ENCODE measurements around the gene LRP6. TPM values are rescaled to one million over a fixed set of nuclear protein-coding genes. Genes with fewer than 3 reads are reported as not detected.

LRP6 gene
- total RNA-seq, 1 donor from 2014 or later: 56.2 TPM

GRCh38 chr12:12091071-12091470 lies 175.8 kb downstream of the LRP6 start:
- TF ChIP-seq CTCF (conservative IDR thresholded peaks at IDR 0.05): no peak
- no peaks in the 10 kb centered on the region for H3K9me3 Mint-ChIP-seq
- DNase-seq (ENCODE audit: low read depth, low spot score): no peak
- peaks cover 16% of the 10 kb centered on the region for H3K36me3 Mint-ChIP-seq (ENCODE audit: low read depth)
- no peak overlapping the region for H3K27ac Mint-ChIP-seq (ENCODE audit: unreplicated experiment)
- peaks cover 34% of the 10 kb centered on the region for H3K4me1 Mint-ChIP-seq
- H3K27me3 Mint-ChIP-seq (ENCODE audit: low read depth): no peaks in the 10 kb centered on the region
- H3K4me3 Mint-ChIP-seq: no peak overlapping the region

- Mint-ChIP-seq H3K4me3 (no peak overlapping the region), H3K4me1 (peaks cover 48% of the 10 kb centered on the region), H3K27me3 (ENCODE audit: low read depth) (no peaks in the 10 kb centered on the region), H3K36me3 (ENCODE audit: low read depth) (no peaks in the 10 kb centered on the region), H3K9me3 (no peaks in the 10 kb centered on the region), H3K27ac (ENCODE audit: unreplicated experiment) (no peak overlapping the region)
- DNase-seq (ENCODE audit: low read depth, low spot score): no peak
- no peak for TF ChIP-seq CTCF (conservative IDR thresholded peaks at IDR 0.05)
Measured at GRCh38 chr12:12088761-12089160, 178.1 kb downstream of the LRP6 start.

- DNase-seq (ENCODE audit: low read depth, low spot score): no peak
- TF ChIP-seq CTCF (conservative IDR thresholded peaks at IDR 0.05): no peak
- Mint-ChIP-seq H3K9me3 (no peaks in the 10 kb centered on the region), H3K4me1 (peaks cover 48% of the 10 kb centered on the region), H3K36me3 (ENCODE audit: low read depth) (no peaks in the 10 kb centered on the region), H3K27ac (ENCODE audit: unreplicated experiment) (peak overlapping the region; percentile 74), H3K4me3 (no peak overlapping the region), H3K27me3 (ENCODE audit: low read depth) (no peaks in the 10 kb centered on the region)
Measured at GRCh38 chr12:12088147-12088546, 178.7 kb downstream of the LRP6 start.

- Mint-ChIP-seq H3K9me3 (no peaks in the 10 kb centered on the region), H3K27ac (ENCODE audit: unreplicated experiment) (peak overlapping the region; percentile 84), H3K4me1 (peaks cover 48% of the 10 kb centered on the region), H3K36me3 (ENCODE audit: low read depth) (no peaks in the 10 kb centered on the region), H3K27me3 (ENCODE audit: low read depth) (no peaks in the 10 kb centered on the region), H3K4me3 (peak overlapping the region; percentile 75)
- no peak for DNase-seq (ENCODE audit: low read depth, low spot score)
- TF ChIP-seq CTCF (conservative IDR thresholded peaks at IDR 0.05): no peak
Measured at GRCh38 chr12:12087693-12088034, 179.2 kb downstream of the LRP6 start.

GRCh38 chr12:12086973-12087692 lies 179.7 kb downstream of the LRP6 start:
- Mint-ChIP-seq H3K4me1 (peaks cover 48% of the 10 kb centered on the region), H3K9me3 (no peaks in the 10 kb centered on the region), H3K27me3 (ENCODE audit: low read depth) (no peaks in the 10 kb centered on the region), H3K27ac (ENCODE audit: unreplicated experiment) (peak overlapping the region; percentile 84), H3K36me3 (ENCODE audit: low read depth) (no peaks in the 10 kb centered on the region), H3K4me3 (peak overlapping the region; percentile 75)
- TF ChIP-seq CTCF (conservative IDR thresholded peaks at IDR 0.05): no peak
- peak; percentile 26 for DNase-seq (ENCODE audit: low read depth, low spot score)
